Retinal pigment epithelial cell (primary cell): ENCODE results near the gene HMBS.

Experiments
- DNase-seq: peaks from one replicate; pipeline ENCODE4 v3.0.0-alpha.2; 2010; ENCODE audit warnings: low read depth
- H3K4me3 ChIP-seq: 2 replicates; pipeline ENCODE4 v1.5.1; 2011; ENCODE audit warnings: mild to moderate bottlenecking, low read length, control low read depth, moderate library complexity
- CTCF ChIP-seq: conservative IDR thresholded peaks from 2 replicates; pipeline ENCODE4 v1.5.1; 2011; ENCODE audit warnings: low read depth, low read length, control low read depth, inconsistent platforms

Gene HMBS

GRCh38 chr11:119093942-119094815 is 9.5 kb downstream of the HMBS start:
- TF ChIP-seq CTCF: no peak
- peak overlapping the region; percentile 82 for H3K4me3 ChIP-seq
- no peak for DNase-seq

GRCh38 chr11:119094816-119095065 is 10.1 kb downstream of the HMBS start:
- DNase-seq: no peak
- TF ChIP-seq CTCF: peak; percentile 70
- H3K4me3 ChIP-seq: peak overlapping the region; percentile 82

- DNase-seq: peak; percentile 98
- peak; percentile 11 for TF ChIP-seq CTCF
- H3K4me3 ChIP-seq: peak overlapping the region; percentile 82
Observed at GRCh38 chr11:119095066-119095880, 10.6 kb downstream of the HMBS start.

GRCh38 chr11:119099711-119100110 is 15.0 kb downstream of the HMBS start:
- TF ChIP-seq CTCF: no peak
- no peak overlapping the region for H3K4me3 ChIP-seq
- DNase-seq: no peak

GRCh38 chr11:119100246-119100970 is 15.7 kb downstream of the HMBS start:
- DNase-seq: no peak
- peak overlapping the region; percentile 88 for H3K4me3 ChIP-seq
- peak; percentile 52 for TF ChIP-seq CTCF

- peak; percentile 10 for TF ChIP-seq CTCF
- peak overlapping the region; percentile 88 for H3K4me3 ChIP-seq
- DNase-seq: no peak
Observed at GRCh38 chr11:119100994-119101758, 16.5 kb downstream of the HMBS start.
